SK-N-SH (cell line): Measurements from ENCODE around the gene NUTM2F.
"Not testable (repeated sequence)": the region's sequence is repeated elsewhere in the genome, so short reads cannot be mapped to it uniquely, and the experiment has no call there.

Experiments used
- CTCF ChIP-seq: fragments of 200-600 bp; sonication (generic); IDR thresholded peaks from 2 replicates; pipeline ENCODE4 v1.6.1; 2017; ENCODE audit warnings: antibody characterized with exemption, mild to moderate bottlenecking, moderate library complexity
- ELF1 ChIP-seq: IDR thresholded peaks from 2 replicates; pipeline ENCODE4 v1.4.0; 2012
- EP300 ChIP-seq, 2 experiments: IDR thresholded peaks; 2 replicates each; pipeline versions ENCODE4 v1.4.0 to v1.6.1; 2012; ENCODE audit warnings: borderline replicate concordance in 1 of 2, low read depth in 1 of 2, low read length in 1 of 2
- FOXJ3 ChIP-seq: sonication (generic); formaldehyde crosslinking; IDR thresholded peaks from 2 replicates; pipeline ENCODE4 v1.5.1; 2020; ENCODE audit warnings: mild to moderate bottlenecking, missing genetic modification reagents
- GABPA ChIP-seq: IDR thresholded peaks from 2 replicates; pipeline ENCODE4 v1.4.0; 2012; ENCODE audit warnings: low read depth, mild to moderate bottlenecking
- POLR2AphosphoS5 ChIP-seq: IDR thresholded peaks from 2 replicates; pipeline ENCODE4 v1.6.1; 2012; ENCODE audit warnings: low read depth, low read length
- RCOR1 ChIP-seq: fragments of 150-350 bp; IDR thresholded peaks from 2 replicates; pipeline ENCODE4 v1.6.1; 2017; ENCODE audit warnings: antibody characterized with exemption, low read length
- TCF12 ChIP-seq: IDR thresholded peaks from 2 replicates; pipeline ENCODE4 v1.4.0; 2012
- USF2 ChIP-seq: fragments of 150-350 bp; IDR thresholded peaks from 2 replicates; pipeline ENCODE4 v1.6.1; 2017; ENCODE audit warnings: antibody characterized with exemption, low read length, low read depth, borderline replicate concordance

- not testable (repeated sequence) for TF ChIP-seq CTCF; RCOR1; USF2; TCF12; ELF1; POLR2AphosphoS5; EP300 (IDR thresholded peaks at IDR 0.05; ENCODE audit: borderline replicate concordance in 1 of 2, low read depth in 1 of 2, low read length in 1 of 2); GABPA; FOXJ3 (CRISPR knock-in tag)
These were observed 46.8 kb upstream of the NUTM2F start for GRCh38 chr9:94375197-94375596.
